ENCODE data around the gene ARHGAP42. TPM values are rescaled to one million over a fixed set of nuclear protein-coding genes. Genes with fewer than 3 reads are reported as not detected.

ARHGAP42 gene
- total and polyA plus RNA-seq, 10 donors: 3.5 to 31.0 (median 19.6) TPM

GRCh38 chr11:100799445-100799844, 112.4 kb downstream of the ARHGAP42 start:
- intact Hi-C loops (cut with DNase I; ENCODE audit: low total_unique reads): no loop called here
- TF ChIP-seq POLR2A (IDR thresholded peaks at IDR 0.05) (no peak), CTCF (IDR thresholded peaks at IDR 0.05 in 8 of 11, conservative IDR thresholded peaks at IDR 0.05 in 3 of 11) (no peak), POLR2AphosphoS5 (IDR thresholded peaks at IDR 0.05) (no peak)
- H3K4me3 ChIP-seq: no peak overlapping the region
- WGBS, 5 donors: 85 to 94% (median 88%) methylated on average over 3 of the region's 3 CpGs
- no peak for DNase-seq
- H3K9me3 ChIP-seq: no peaks in the 10 kb centered on the region
- H3K27ac ChIP-seq: no peak overlapping the region
- H3K36me3 ChIP-seq: no peaks in the 10 kb centered on the region
- no peaks in the 10 kb centered on the region for H3K27me3 ChIP-seq (replicated peaks in 1 of 7)
- H3K4me1 ChIP-seq: no peaks in the 10 kb centered on the region

GRCh38 chr11:100800202-100800601, 113.1 kb downstream of the ARHGAP42 start:
- no peaks in the 10 kb centered on the region for H3K4me1 ChIP-seq
- intact Hi-C loops (cut with DNase I; ENCODE audit: low total_unique reads): no loop called here
- no peak overlapping the region for H3K4me3 ChIP-seq
- WGBS, 5 donors: 64 to 89% (median 76%) methylated on average over 2 of the region's 2 CpGs
- TF ChIP-seq CTCF (IDR thresholded peaks at IDR 0.05 in 8 of 11, conservative IDR thresholded peaks at IDR 0.05 in 3 of 11) (no peak), POLR2A (IDR thresholded peaks at IDR 0.05) (no peak), POLR2AphosphoS5 (IDR thresholded peaks at IDR 0.05) (no peak)
- H3K9me3 ChIP-seq: no peaks in the 10 kb centered on the region
- DNase-seq: no peak
- no peaks in the 10 kb centered on the region for H3K27me3 ChIP-seq (replicated peaks in 1 of 7)
- H3K27ac ChIP-seq: no peak overlapping the region
- no peaks in the 10 kb centered on the region for H3K36me3 ChIP-seq

GRCh38 chr11:100801225-100801999, 114.3 kb downstream of the ARHGAP42 start:
- H3K4me1 ChIP-seq: no peaks in the 10 kb centered on the region
- DNase-seq: no peak
- no peaks in the 10 kb centered on the region for H3K36me3 ChIP-seq
- intact Hi-C loops (cut with DNase I; ENCODE audit: low total_unique reads): no loop called here
- H3K4me3 ChIP-seq: no peak overlapping the region
- no peak for TF ChIP-seq POLR2A (IDR thresholded peaks at IDR 0.05)
- no peak for TF ChIP-seq CTCF (IDR thresholded peaks at IDR 0.05 in 8 of 11, conservative IDR thresholded peaks at IDR 0.05 in 3 of 11)
- no peak for TF ChIP-seq POLR2AphosphoS5 (IDR thresholded peaks at IDR 0.05)
- H3K9me3 ChIP-seq: no peaks in the 10 kb centered on the region
- no peak overlapping the region for H3K27ac ChIP-seq
- H3K27me3 ChIP-seq (replicated peaks in 1 of 7): no peaks in the 10 kb centered on the region
- WGBS, 5 donors: 90 to 99% (median 93%) methylated on average over 3 of the region's 3 CpGs

- no peak overlapping the region for H3K4me3 ChIP-seq
- H3K27me3 ChIP-seq (replicated peaks in 1 of 7): no peaks in the 10 kb centered on the region
- 85 to 98% (median 93%) methylated on average over 1 of the region's 1 CpG for WGBS, 5 donors
- intact Hi-C loops (cut with DNase I; ENCODE audit: low total_unique reads): no loop called here
- H3K36me3 ChIP-seq: no peaks in the 10 kb centered on the region
- no peak for DNase-seq
- no peaks in the 10 kb centered on the region for H3K9me3 ChIP-seq
- H3K4me1 ChIP-seq: peaks cover 0 to 13% (median 0%) of the 10 kb centered on the region in 6 donors
- no peak for TF ChIP-seq POLR2AphosphoS5 (IDR thresholded peaks at IDR 0.05)
- TF ChIP-seq POLR2A (IDR thresholded peaks at IDR 0.05): no peak
- no peak for TF ChIP-seq CTCF (IDR thresholded peaks at IDR 0.05 in 8 of 11, conservative IDR thresholded peaks at IDR 0.05 in 3 of 11)
- H3K27ac ChIP-seq: no peak overlapping the region
Observed at GRCh38 chr11:100805506-100806199, 118.6 kb downstream of the ARHGAP42 start.

All from spleen (tissue), 11 donors.